ENCODE measurements around the gene SMAD7. TPM values are rescaled to one million over a fixed set of nuclear protein-coding genes. Genes with fewer than 3 reads are reported as not detected.
A peak's percentile ranks its signal among the peaks of the same experiment; 100 is the strongest.

The SMAD7 gene
- total and polyA plus RNA-seq, 2 experiments from 2014 or later = 6.8 to 51.7 TPM

DNA sequence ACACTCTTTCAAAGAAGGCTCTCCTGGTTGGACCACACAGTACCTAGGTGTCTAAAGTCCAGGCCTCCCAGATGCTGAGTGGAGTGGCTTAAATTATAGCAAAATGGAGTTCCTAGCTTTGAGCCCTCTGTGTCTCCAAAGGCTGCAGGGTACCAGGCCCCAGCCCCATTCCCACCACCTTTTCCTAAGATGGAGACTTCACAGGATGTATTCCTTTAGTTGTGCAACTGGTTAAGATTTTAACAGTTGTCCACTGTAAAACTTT lies 4.9 kb downstream of the SMAD7 start:
- Histone ChIP-seq H2AFZ (no peak overlapping the region), H3K9ac (peak overlapping the region; percentile 99), H4K20me1 (ENCODE audit: insufficient read depth) (peaks cover 9% of the 10 kb centered on the region; the same call in 1 of the 2 replicates), H3K79me2 (ENCODE audit: insufficient read depth) (peaks cover 98% of the 10 kb centered on the region), H3K4me1 (ENCODE audit: insufficient read depth) (peaks cover 57% of the 10 kb centered on the region), H3K9me3 (ENCODE audit: low read depth) (no peaks in the 10 kb centered on the region), H3K27ac (peak overlapping the region; percentile 96), H3F3A (ENCODE audit: insufficient read depth) (peaks cover 69% of the 10 kb centered on the region), H3K4me3 (peak overlapping the region; percentile 87), H3K4me2 (ENCODE audit: unreplicated experiment) (peak overlapping the region; percentile 90), H3K27me3 (replicated peaks; ENCODE audit: insufficient read depth) (no peaks in the 10 kb centered on the region), H3K9me2 (ENCODE audit: insufficient read depth) (no peaks in the 10 kb centered on the region), H3K36me3 (ENCODE audit: low read depth) (peaks cover 26% of the 10 kb centered on the region)
- DNase-seq = no peak
- in situ Hi-C loops (cut with MboI) = loop anchor here (10.0 to 25.0 kb wide), 2 partner anchors 209 to 229 kb away; no protein-coding TSS in a partner anchor
- no peak for TF ChIP-seq EZH2phosphoT487 (IDR thresholded peaks at IDR 0.05; ENCODE audit: insufficient read depth, low read depth)
- TF ChIP-seq EZH2 (IDR thresholded peaks at IDR 0.05; ENCODE audit: insufficient read depth, poor library complexity, severe bottlenecking) = no peak

- Histone ChIP-seq H3K27me3 (replicated peaks; ENCODE audit: insufficient read depth) (no peaks in the 10 kb centered on the region), H3K9me2 (ENCODE audit: insufficient read depth) (no peaks in the 10 kb centered on the region), H3K9ac (no peak overlapping the region; the same call in 1 of the 2 replicates), H3K27ac (peak overlapping the region; percentile 87; the same call in 1 of the 2 replicates), H2AFZ (no peak overlapping the region), H4K20me1 (ENCODE audit: insufficient read depth) (peaks cover 9% of the 10 kb centered on the region; the same call in 1 of the 2 replicates), H3K4me1 (ENCODE audit: insufficient read depth) (peaks cover 70% of the 10 kb centered on the region), H3K79me2 (ENCODE audit: insufficient read depth) (peaks cover 100% of the 10 kb centered on the region), H3K4me2 (ENCODE audit: unreplicated experiment) (peak overlapping the region; percentile 2), H3K9me3 (ENCODE audit: low read depth) (no peaks in the 10 kb centered on the region), H3K4me3 (0 out of 2 replicates have a peak overlapping the region, but pooled peaks have one; percentile 87), H3F3A (ENCODE audit: insufficient read depth) (peaks cover 79% of the 10 kb centered on the region), H3K36me3 (ENCODE audit: low read depth) (peaks cover 30% of the 10 kb centered on the region)
- 86 to 87% methylated on average over 7 of the region's 7 CpGs for WGBS, 2 experiments (ENCODE audit: low coverage in 1 of 2, low lambda C conversion rate in 2 of 2, missing lambda C conversion rate in 2 of 2)
- no peak for TF ChIP-seq EZH2phosphoT487 (IDR thresholded peaks at IDR 0.05; ENCODE audit: insufficient read depth, low read depth)
- in situ Hi-C loops (cut with MboI) = loop anchor here (10.0 to 25.0 kb wide), 2 partner anchors 207 to 230 kb away; no protein-coding TSS in a partner anchor
- peak; percentile 61 for DNase-seq
These were observed 6.1 kb downstream of the SMAD7 start for GRCh38 chr18:48944634-48945033.

DNA sequence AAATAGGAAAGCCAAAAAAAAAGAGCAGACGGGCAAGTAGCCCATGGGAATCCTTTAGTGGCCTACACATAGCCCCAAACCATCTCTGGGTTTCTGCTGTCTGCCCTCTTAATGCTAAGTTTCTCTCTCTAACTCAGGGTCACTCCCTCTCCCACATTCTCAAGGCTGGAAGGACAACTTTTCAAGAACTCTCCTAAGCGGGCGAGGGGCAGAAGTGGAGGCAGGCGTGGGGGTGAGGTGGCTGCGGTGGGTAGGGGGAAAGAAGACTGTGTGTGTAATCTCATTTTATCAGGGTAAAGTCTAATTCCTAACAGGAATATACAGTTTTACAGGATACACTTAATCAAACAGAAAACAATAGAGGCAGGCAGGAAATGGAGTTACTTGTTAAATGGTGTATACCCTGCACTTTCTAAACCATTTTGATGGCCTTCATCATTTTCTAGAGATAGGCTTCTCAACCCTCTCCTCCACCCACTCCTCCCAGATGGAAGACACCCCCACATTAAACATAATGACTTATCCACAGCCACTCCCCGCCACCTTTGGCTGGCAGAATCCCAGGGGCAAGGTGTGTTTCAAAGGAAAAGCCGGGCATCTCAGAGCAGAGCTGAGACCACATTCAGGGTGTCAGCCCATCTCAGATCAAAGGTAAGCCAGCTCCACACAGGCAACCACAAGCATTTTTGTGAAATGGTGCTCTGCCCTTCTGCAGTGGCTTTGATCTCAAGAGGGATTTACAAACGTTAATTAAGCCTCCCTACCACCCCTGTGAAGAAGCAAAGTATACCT lies 6.8 kb downstream of the SMAD7 start:
- H3K4me1 ChIP-seq (ENCODE audit: insufficient read depth) = peaks cover 73% of the 10 kb centered on the region
- no peaks in the 10 kb centered on the region for H3K9me3 ChIP-seq (ENCODE audit: low read depth)
- peaks cover 100% of the 10 kb centered on the region for H3K79me2 ChIP-seq (ENCODE audit: insufficient read depth)
- peak overlapping the region; percentile 53 for H3K4me3 ChIP-seq
- H4K20me1 ChIP-seq (ENCODE audit: insufficient read depth) = peaks cover 9% of the 10 kb centered on the region; the same call in 1 of the 2 replicates
- DNase-seq = peak; percentile 7
- peaks cover 30% of the 10 kb centered on the region for H3K36me3 ChIP-seq (ENCODE audit: low read depth)
- in situ Hi-C loops (cut with MboI) = loop anchor here (10.0 to 25.0 kb wide), 2 partner anchors 207 to 231 kb away; no protein-coding TSS in a partner anchor
- H3F3A ChIP-seq (ENCODE audit: insufficient read depth) = peaks cover 82% of the 10 kb centered on the region
- 0 out of 2 replicates have a peak overlapping the region, but pooled peaks have one; percentile 59 for H3K9ac ChIP-seq
- H3K9me2 ChIP-seq (ENCODE audit: insufficient read depth) = no peaks in the 10 kb centered on the region
- H2AFZ ChIP-seq = no peak overlapping the region
- peak overlapping the region; percentile 84 for H3K4me2 ChIP-seq (ENCODE audit: unreplicated experiment)
- 83 to 88% methylated on average over 8 of the region's 8 CpGs for WGBS, 2 experiments (ENCODE audit: low coverage in 1 of 2, low lambda C conversion rate in 2 of 2, missing lambda C conversion rate in 2 of 2)
- peak overlapping the region; percentile 87 for H3K27ac ChIP-seq
- no peaks in the 10 kb centered on the region for H3K27me3 ChIP-seq (replicated peaks; ENCODE audit: insufficient read depth)
- TF ChIP-seq EZH2 (IDR thresholded peaks at IDR 0.05; ENCODE audit: insufficient read depth, poor library complexity, severe bottlenecking) (no peak), EZH2phosphoT487 (IDR thresholded peaks at IDR 0.05; ENCODE audit: insufficient read depth, low read depth) (no peak)

DNA sequence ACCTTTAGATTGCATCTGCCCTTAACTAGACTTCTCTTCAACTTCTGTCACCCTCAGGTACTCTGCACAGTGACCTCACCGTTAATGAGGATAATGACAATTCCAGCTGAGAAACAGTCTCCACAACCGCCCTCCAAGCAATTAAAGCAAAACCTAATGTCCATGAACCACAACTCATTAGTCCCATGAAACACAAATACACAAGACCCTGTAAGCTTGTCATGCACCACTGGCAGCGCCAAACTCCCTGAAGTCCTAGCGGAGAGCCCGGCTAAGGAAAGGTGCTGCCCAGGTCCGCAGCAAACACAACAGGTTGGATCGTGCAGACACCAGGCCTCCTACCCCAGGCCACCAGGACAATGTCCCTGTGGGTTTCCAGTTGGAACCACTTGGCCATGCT lies 7.4 kb downstream of the SMAD7 start:
- Histone ChIP-seq H3K79me2 (ENCODE audit: insufficient read depth) (peaks cover 100% of the 10 kb centered on the region), H3K4me1 (ENCODE audit: insufficient read depth) (peaks cover 78% of the 10 kb centered on the region), H3K9me3 (ENCODE audit: low read depth) (no peaks in the 10 kb centered on the region), H3K9ac (peak overlapping the region; percentile 59), H3K27ac (peak overlapping the region; percentile 87), H3K9me2 (ENCODE audit: insufficient read depth) (no peaks in the 10 kb centered on the region), H2AFZ (no peak overlapping the region), H3F3A (ENCODE audit: insufficient read depth) (peaks cover 85% of the 10 kb centered on the region), H3K36me3 (ENCODE audit: low read depth) (peaks cover 30% of the 10 kb centered on the region), H3K27me3 (replicated peaks; ENCODE audit: insufficient read depth) (no peaks in the 10 kb centered on the region), H3K4me3 (peak overlapping the region; percentile 53), H4K20me1 (ENCODE audit: insufficient read depth) (peaks cover 9% of the 10 kb centered on the region; the same call in 1 of the 2 replicates), H3K4me2 (ENCODE audit: unreplicated experiment) (peak overlapping the region; percentile 84)
- peak; percentile 15 for DNase-seq
- 93 to 97% methylated on average over 7 of the region's 7 CpGs for WGBS, 2 experiments (ENCODE audit: low coverage in 1 of 2, low lambda C conversion rate in 2 of 2, missing lambda C conversion rate in 2 of 2)
- in situ Hi-C loops (cut with MboI) = loop anchor here (10.0 to 25.0 kb wide), 2 partner anchors 206 to 231 kb away; no protein-coding TSS in a partner anchor
- no peak for TF ChIP-seq EZH2 (IDR thresholded peaks at IDR 0.05; ENCODE audit: insufficient read depth, poor library complexity, severe bottlenecking)
- TF ChIP-seq EZH2phosphoT487 (IDR thresholded peaks at IDR 0.05; ENCODE audit: insufficient read depth, low read depth) = no peak

Measured in GM23248 (cell line).